ENCODE measurements around the gene TNK2.
A peak's percentile ranks its signal among the peaks of the same experiment; 100 is the strongest.

TNK2 gene

DNA sequence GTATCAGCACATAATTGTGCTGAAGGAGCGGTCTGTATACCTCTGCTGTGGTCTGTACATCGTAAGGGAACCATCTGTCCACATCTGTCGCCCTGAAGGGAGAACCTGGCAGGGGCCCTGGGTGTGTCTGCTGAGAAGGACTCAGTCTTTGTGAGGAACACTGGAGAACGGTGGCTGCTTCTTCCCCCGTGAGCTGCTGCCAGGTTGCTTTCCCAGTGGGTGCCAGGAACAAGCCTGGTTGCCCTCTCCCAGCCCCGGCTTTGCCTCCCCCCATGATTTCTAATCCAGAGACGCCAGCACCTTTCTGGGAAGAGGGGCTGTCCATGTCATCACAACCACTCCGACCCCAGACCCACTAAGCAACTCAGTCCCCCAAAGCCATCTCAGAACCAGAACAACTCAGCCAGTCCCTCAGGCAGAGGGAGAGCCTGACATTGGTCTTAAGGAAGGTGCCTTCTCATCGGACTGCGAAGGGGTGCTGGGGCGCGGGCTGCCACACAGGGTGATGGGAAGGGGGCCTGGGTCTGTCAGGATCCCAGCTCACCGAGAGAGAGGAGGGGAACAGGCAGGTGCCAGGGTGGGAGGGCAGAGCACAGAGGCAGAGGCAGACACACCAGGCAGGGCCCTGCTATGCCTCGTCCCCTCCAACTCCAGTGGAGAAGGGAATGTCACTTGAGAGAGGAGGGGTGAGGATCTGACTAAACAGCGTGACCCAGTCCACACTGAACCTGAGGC, 8.5 kb downstream of the TNK2 start:
- DNase-seq (ENCODE audit: low read depth) = no peak

DNA sequence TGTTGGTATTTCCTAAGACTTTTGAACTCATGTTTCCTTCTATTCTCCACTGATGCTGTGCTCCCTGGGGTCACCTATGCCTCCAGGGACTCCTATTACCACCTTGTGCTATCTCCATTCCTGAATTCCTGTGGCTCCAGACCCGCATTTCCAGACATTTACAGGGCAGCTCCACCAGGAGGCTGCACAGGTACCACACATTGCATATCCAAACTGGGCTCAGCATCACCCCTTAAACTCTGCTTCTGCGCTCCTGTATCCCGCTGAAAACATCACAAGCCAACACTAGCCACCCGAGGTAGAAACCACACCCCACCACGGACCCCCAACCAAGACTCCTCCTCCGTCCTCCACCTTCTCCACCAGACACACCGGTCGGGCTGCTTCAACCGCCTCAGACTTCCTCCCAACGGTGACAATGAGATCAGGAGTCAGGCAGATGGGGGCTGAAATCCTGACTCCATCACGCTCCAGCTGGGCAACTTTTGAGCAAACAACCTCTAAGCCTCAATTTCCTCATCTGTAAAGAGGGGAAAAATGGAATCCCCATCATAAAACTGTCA, 10.4 kb downstream of the TNK2 start:
- DNase-seq (ENCODE audit: low read depth) = no peak

DNA sequence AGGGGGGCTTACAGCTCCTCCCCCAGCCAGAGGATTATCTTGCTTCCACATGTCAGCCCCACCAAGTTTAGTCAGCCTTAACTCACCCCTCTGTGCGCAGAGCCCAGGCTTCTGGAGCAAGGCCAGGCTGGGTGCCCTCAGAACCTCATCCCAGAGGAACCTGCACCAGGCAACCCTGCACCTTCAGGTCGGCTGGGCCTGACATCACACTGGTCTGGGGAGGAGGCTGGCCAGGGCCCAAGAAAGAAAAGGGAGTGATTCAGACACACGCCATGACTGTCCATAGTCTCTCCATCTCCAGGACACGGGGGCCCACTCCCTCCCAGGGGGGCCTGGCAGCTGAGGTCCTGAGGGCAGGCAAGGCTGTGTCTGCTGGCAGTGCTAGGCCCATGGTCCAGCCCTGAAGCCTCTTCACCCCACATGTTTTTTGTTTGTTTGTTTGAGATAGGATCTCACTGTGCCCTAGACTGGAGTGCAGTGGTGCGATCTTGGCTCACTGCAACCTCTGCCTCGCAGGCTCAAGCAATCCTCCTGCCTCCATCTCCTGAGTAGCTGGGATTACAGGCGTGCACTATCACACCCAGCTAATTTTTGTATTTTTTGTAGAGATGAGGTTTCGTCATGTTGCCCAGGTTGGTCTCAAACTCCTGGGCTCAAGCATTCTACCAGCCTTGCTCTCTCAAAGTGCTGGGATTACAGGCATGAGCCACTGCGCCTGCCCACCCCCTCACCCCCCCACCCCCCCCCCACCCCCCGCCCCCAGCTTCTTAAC, 11.1 kb downstream of the TNK2 start:
- DNase-seq (ENCODE audit: low read depth) = no peak

GRCh38 chr3:195896361-195897080, 11.8 kb downstream of the TNK2 start:
- no peak for DNase-seq (ENCODE audit: low read depth)

DNA sequence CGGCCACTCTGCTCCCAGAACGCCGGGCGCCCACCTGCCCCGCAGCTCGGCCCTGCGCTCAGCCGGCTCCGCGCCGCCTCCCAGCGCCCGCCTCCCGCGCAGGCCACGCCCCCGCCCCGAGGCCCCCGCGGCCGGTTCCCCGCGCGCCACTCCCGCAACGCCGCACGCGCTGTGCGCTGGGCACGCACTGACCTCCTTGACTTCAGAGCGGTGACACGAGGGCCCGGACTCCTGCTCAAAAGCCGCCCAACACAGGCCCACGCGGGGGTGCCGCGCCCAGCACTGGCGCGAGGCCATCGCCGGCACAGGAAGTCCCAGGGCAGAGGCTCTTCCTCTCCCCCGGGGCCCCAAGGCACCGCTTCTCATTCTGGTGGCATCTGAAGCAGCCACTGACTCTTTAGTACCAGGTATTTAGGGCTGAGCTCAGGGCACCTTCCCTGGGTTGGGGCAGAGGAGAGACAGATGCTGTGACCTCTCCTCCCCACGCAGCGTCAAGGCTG, 12.4 kb downstream of the TNK2 start:
- peak; percentile 32 for DNase-seq (ENCODE audit: low read depth)

DNA sequence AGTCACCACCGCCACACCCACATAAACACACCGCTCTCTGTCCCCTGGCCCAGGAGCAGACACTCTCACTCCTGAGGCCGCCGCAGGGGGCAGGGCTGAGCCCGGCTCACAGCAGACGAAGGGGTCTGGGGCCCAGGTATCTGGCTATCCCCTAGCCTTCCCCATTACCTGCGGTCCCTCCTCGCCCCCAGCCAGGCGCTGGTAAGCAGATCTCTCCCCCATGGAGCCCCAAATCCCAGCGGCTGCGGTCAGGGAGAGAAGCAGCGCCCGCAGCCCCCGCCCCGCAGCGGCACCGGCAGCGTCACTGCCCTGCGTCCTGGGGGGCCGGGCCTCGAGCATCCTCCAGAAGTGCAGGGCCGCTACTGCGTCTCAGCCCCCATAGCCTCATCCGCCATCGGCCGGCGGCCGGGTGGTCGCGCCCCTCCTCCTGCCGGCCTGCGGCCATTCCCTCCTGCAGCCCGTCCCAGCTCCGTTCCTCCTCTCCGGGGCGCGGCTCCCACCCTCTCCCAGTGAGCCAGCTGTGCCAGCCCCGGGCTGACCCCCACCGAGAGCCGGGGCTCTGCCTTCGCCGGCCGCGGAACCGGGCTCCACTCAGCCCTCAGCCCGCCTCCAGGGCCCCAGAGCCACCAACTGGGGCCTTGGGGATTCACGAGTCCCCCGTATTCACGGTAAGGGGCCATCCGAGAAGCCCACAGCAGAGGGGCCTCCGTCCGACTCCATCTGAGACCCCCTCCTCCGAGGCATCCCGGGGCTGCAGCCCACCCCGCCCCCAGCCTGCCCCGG, 13.1 kb downstream of the TNK2 start:
- DNase-seq (ENCODE audit: low read depth) = peak; percentile 29

DNA sequence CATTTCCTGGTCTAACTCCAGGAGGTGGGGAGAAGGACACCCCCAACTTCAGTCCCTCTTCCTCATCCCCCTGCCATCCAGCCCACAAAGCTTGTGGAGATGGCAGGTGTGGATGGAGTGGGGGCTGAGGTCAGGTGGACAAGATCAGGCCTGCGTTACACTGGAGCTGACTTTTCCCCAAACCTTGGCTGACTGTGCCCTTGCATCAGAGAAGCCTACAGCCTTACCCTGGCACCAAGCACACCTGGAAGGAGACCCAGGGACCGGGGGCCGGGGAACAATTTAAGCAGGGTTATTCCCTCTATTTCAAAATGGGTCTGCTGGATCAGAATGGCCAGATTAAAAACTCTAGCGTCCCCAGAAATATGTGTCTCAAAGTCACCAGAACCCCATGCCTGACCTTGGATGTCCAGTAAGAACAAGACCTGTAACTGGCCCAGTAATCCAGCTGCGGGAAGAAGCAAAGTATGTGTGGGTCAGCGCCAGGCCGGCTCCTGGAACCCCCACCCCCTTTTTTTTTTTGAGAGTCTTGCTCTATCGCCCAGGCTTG, 14.4 kb downstream of the TNK2 start:
- DNase-seq (ENCODE audit: low read depth) = no peak

DNA sequence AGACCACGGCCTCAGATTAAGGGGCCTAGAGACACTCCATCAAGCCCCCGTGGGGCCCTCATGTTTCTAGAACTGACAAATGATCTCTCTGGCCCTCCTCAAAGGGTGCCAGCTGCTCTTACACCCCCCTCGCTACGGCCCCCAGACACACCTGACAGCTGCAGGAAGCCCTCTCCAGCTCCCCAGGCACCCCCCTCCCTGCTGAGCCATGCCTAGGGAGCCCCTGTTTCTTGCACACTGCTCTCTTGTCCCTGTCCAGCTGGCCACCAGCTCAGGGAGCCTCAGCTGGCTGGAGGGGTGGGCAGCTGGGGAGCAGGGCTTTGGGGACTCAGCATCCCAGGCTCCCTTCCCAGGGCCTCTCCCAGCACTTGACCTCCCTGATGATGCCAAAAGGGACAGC, 14.8 kb downstream of the TNK2 start:
- no peak for DNase-seq (ENCODE audit: low read depth)

DNA sequence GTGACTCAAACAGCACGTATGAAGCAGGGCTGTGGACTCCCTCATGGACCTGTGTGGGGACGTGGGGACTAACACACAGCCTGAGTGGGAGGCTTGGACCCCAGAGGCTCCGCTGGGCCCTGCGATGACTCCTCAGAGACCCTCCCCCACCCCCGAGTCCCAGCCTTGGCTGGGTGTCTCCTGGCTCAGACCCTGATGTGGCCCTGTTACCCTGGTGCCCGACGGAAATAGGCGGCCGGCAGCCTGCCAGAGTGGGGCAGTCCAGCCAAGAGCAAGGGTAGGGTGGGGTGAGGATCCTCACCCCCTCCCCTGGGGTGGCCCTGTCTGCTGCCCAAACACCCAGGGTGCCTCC, 15.3 kb downstream of the TNK2 start:
- no peak for DNase-seq (ENCODE audit: low read depth)

DNA sequence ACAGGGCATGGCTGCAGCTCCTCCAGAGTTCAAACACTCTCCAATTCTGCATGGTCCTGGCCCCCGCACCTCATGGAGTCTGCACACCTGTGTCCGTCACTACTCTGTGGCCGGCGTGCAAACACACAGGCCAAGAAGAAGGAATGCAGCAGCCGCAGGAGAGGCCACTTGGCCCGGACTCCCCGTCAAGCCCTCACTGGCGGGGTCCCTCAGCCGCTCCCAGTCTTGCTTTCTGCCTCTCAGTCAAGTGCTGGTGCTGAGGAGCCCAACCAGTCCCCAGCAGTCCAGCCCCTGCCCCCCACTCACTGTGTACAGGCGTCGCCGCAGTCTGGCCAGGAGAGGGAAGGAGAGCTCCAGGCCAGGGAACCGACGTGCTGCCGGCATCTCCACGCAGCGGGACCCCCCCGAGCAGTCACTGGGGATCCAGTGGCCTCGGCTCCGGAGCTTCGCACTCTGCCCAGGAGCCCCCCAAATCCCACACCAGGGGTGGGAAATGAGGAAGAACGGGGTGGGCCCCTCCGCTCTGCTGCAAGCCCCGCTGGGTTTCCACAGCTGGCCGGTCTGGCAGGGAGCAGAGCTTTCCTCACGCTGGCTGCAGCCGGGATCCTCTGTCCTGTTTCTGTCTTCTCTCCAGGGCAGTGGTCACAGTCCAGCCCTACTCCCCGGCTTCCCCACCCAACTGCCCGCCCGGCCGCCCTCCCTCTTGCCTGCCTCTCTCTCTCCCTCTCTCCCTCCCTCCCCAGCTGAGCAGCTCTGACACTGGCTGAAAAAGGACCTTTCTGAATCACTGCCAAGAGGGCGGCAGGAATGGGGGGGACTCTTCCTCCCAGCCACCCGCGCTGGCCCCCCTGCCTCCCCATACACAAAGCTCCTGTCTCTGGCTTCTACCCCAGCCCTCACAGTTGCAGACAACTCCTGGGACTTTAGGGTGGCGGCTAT, 16.0 kb downstream of the TNK2 start:
- DNase-seq (ENCODE audit: low read depth) = no peak

- DNase-seq (ENCODE audit: low read depth) = no peak
These were observed 16.8 kb downstream of the TNK2 start for GRCh38 chr3:195891431-195892104.

DNA sequence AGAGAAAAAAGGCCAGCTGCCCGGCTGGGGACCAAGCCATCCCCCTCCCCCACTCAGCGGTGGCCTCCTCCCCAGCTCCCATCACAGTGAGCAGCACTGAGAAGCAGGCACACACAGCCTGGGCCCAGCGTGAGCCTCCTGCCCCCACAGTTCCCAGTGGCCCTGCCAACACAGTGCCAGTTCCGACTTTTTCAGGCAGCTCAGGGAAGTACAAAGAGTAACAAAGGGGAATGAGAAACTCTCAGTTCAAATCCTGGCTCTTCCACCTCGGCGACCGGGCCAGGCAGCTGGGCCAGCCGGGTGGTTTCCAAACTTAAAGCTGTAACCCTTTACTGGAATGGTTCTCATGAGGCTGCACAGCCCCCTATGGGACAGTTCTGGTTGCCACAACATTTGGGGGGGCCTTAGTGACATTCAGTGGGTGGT, 18.5 kb downstream of the TNK2 start:
- DNase-seq (ENCODE audit: low read depth) = no peak

- DNase-seq (ENCODE audit: low read depth) = no peak
These were observed 19.1 kb downstream of the TNK2 start for GRCh38 chr3:195888981-195889869.

- DNase-seq (ENCODE audit: low read depth) = no peak
These were observed 20.0 kb downstream of the TNK2 start for GRCh38 chr3:195888311-195888761.

GRCh38 chr3:195887670-195888069, 20.7 kb downstream of the TNK2 start:
- no peak for DNase-seq (ENCODE audit: low read depth)

DNA sequence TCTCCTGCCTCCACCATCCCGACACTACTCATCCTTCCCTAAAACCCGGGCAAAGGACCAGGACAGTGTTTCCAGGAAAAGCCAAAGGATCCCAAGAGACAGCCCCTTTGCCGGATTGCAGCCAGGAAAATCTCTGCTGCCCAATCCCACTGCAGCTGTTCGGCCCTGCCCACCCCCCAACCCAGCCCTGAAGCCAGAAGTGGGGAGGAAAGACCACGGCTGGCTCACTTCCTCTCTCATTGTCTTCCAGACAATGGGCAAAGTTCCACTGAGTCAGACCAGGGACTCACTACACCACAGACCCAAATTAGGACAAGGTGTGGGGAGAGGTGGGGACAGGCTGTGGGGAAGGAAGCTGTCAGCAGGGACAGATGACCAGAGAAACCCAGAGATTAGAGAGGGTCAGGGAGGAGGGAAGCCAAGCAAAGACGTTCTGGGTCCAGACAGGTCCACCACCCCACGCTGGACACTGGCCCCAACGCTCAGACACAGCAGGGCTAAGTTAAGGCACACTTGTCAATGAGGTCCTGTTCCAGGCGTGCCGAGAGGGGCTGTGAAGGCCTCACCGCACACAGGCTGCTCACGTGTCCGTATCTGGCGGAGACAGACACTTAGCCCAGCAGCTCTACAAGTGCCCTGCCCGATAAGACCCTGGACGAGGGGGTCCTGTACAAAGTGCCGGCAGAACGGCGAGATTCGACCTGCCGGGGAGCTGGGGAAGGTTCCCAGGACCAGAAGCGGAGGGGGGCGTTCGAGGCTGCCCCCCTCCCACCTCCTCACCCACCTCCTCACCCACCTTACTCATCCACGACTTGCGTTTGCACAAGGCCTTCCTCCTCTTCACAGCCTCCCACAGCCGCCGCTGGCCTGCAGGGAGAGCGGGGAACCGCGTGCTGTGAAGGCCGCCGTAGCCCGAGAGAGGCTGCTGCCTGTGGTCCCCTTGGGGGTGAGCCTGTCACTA, 21.9 kb downstream of the TNK2 start:
- no peak for DNase-seq (ENCODE audit: low read depth)
